Astrocyte of the cerebellum (primary cell): ENCODE results near the gene COL4A4.

Experiments used
- DNase-seq: peaks from one replicate; pipeline ENCODE4 v3.0.0-alpha.2; 2011; ENCODE audit warnings: low read depth
- H3K4me3 ChIP-seq: 2 replicates; pipeline ENCODE4 v1.5.1; 2011; ENCODE audit warnings: mild to moderate bottlenecking, low read depth, low read length, moderate library complexity
- CTCF ChIP-seq: IDR thresholded peaks from 2 replicates; pipeline ENCODE4 v1.5.1; 2012; ENCODE audit warnings: low read length, low read depth, moderate library complexity, mild to moderate bottlenecking; ENCODE audit errors: missing control alignments
- in situ Hi-C: cut with HindIII; loops from 2 replicates; pipeline ENCODE4 v1.10.0; 2017; ENCODE audit warnings: low sequenced_read_pairs

COL4A4 gene

GRCh38 chr2:227141301-227141700, 22.7 kb downstream of the COL4A4 start:
- in situ Hi-C loops: no loop called here
- H3K4me3 ChIP-seq: no peak overlapping the region
- DNase-seq: no peak
- TF ChIP-seq CTCF: no peak

GRCh38 chr2:227134591-227134990, 29.4 kb downstream of the COL4A4 start:
- in situ Hi-C loops: no loop called here
- TF ChIP-seq CTCF: no peak
- H3K4me3 ChIP-seq: no peak overlapping the region
- DNase-seq: no peak

GRCh38 chr2:227132986-227133385, 31.0 kb downstream of the COL4A4 start:
- DNase-seq: no peak
- no peak overlapping the region for H3K4me3 ChIP-seq
- no peak for TF ChIP-seq CTCF
- in situ Hi-C loops: no loop called here

- in situ Hi-C loops: no loop called here
- H3K4me3 ChIP-seq: no peak overlapping the region
- DNase-seq: no peak
- TF ChIP-seq CTCF: no peak
Measured at GRCh38 chr2:227130636-227131035, 33.4 kb downstream of the COL4A4 start.

GRCh38 chr2:227127201-227127600, 36.8 kb downstream of the COL4A4 start:
- DNase-seq: no peak
- in situ Hi-C loops: no loop called here

GRCh38 chr2:227125506-227125905, 38.5 kb downstream of the COL4A4 start:
- DNase-seq: no peak
- in situ Hi-C loops: no loop called here
- no peak overlapping the region for H3K4me3 ChIP-seq
- peak; percentile 15 for TF ChIP-seq CTCF

More at GRCh38 chr2:227127201-227127600, 36.8 kb downstream of the COL4A4 start:
- no peak for TF ChIP-seq CTCF
- H3K4me3 ChIP-seq: no peak overlapping the region

- no peak overlapping the region for H3K4me3 ChIP-seq
- no peak for DNase-seq
- in situ Hi-C loops: no loop called here
- TF ChIP-seq CTCF: no peak
Measured at GRCh38 chr2:227124811-227125210, 39.2 kb downstream of the COL4A4 start.
